OCI-LY3 (cell line): Measurements from ENCODE around the gene IDH3A.

Experiments
- H2AFZ ChIP-seq: fragments of 200-600, 300-600 bp; shearing (Covaris generic); 2 replicates; pipeline ENCODE4 v1.6.0; 2014; ENCODE audit warnings: antibody characterized with exemption, low read depth, low read length
- H3K27ac ChIP-seq: fragments of 200-600, 300-600 bp; sonication (generic); 2 replicates; pipeline ENCODE4 v1.5.1; 2014; ENCODE audit warnings: mild to moderate bottlenecking, low read length, moderate library complexity, mixed read lengths
- H3K27me3 ChIP-seq: fragments of 200-600, 300-600 bp; sonication (generic); 2 replicates; pipeline ENCODE4 v1.6.1; 2014; ENCODE audit warnings: low read depth, low read length, mixed read lengths
- H3K36me3 ChIP-seq: fragments of 200-600, 300-600 bp; sonication (generic); replicated peaks from 2 replicates; pipeline ENCODE3; 2014; ENCODE audit warnings: low read depth, low read length, mixed read lengths
- H3K4me1 ChIP-seq: fragments of 300-600, 200-600 bp; sonication (generic); 2 replicates; pipeline ENCODE4 v1.6.1; 2014; ENCODE audit warnings: low read length, mixed read lengths
- H3K4me2 ChIP-seq: fragments of 200-600, 300-600 bp; sonication (generic); 2 replicates; pipeline ENCODE4 v1.6.1; 2014; ENCODE audit warnings: low read length, mixed read lengths
- H3K4me3 ChIP-seq: fragments of 300-600, 200-600 bp; sonication (generic); 2 replicates; pipeline ENCODE4 v1.5.1; 2014; ENCODE audit warnings: antibody characterized with exemption, mild to moderate bottlenecking, low read length, moderate library complexity
- H3K79me2 ChIP-seq: fragments of 300-600, 200-600 bp; shearing (Covaris generic); 2 replicates; pipeline ENCODE4 v1.6.1; 2014; ENCODE audit warnings: mild to moderate bottlenecking, low read length, mixed read lengths
- H3K9ac ChIP-seq: fragments of 300-600, 200-600 bp; shearing (Covaris generic); 2 replicates; pipeline ENCODE4 v1.6.0; 2014; ENCODE audit warnings: mild to moderate bottlenecking, low read length, moderate library complexity
- H3K9me3 ChIP-seq: fragments of 200-600, 300-600 bp; shearing (Covaris generic); 2 replicates; pipeline ENCODE4 v1.6.1; 2014; ENCODE audit warnings: low read length, mixed read lengths; ENCODE audit not compliant: insufficient read depth
- H4K20me1 ChIP-seq: fragments of 200-600, 300-600 bp; sonication (generic); 2 replicates; pipeline ENCODE4 v1.6.1; 2016; ENCODE audit warnings: low read length, mixed read lengths; ENCODE audit not compliant: insufficient read depth
- CTCF ChIP-seq: fragments of 200-600, 300-600 bp; sonication (generic); IDR thresholded peaks from 2 replicates; pipeline ENCODE4 v1.5.1; 2014; ENCODE audit warnings: antibody characterized with exemption, low read length, low read depth
- EZH2phosphoT487 ChIP-seq: fragments of 200-600 bp; shearing (Covaris generic); IDR thresholded peaks from 2 replicates; pipeline ENCODE4 v1.6.1; 2018; ENCODE audit warnings: antibody characterized with exemption, mixed run types, low read depth

Gene IDH3A

GRCh38 chr15:78193731-78194567, 44.8 kb downstream of the IDH3A start:
- Histone ChIP-seq H3K4me2 (no peak overlapping the region), H3K4me3 (no peak overlapping the region), H3K79me2 (no peaks in the 10 kb centered on the region), H3K9me3 (no peaks in the 10 kb centered on the region), H3K9ac (no peak overlapping the region), H3K36me3 (no peaks in the 10 kb centered on the region), H3K27ac (no peak overlapping the region), H3K27me3 (no peaks in the 10 kb centered on the region), H3K4me1 (peaks cover 9% of the 10 kb centered on the region; the same call in 1 of the 2 replicates), H2AFZ (no peak overlapping the region), H4K20me1 (no peaks in the 10 kb centered on the region)
- no peak for TF ChIP-seq CTCF
- TF ChIP-seq EZH2phosphoT487 = no peak

GRCh38 chr15:78194568-78194925, 45.4 kb downstream of the IDH3A start:
- H3K4me1 ChIP-seq = peaks cover 9% of the 10 kb centered on the region; the same call in 1 of the 2 replicates
- no peak overlapping the region for H3K27ac ChIP-seq
- TF ChIP-seq EZH2phosphoT487 (no peak), CTCF (no peak)

GRCh38 chr15:78195735-78196201, 46.6 kb downstream of the IDH3A start:
- Histone ChIP-seq H4K20me1 (no peaks in the 10 kb centered on the region), H2AFZ (peak overlapping the region; percentile 50), H3K4me2 (peak overlapping the region; percentile 23; the same call in 1 of the 2 replicates), H3K79me2 (no peaks in the 10 kb centered on the region), H3K9ac (no peak overlapping the region), H3K9me3 (no peaks in the 10 kb centered on the region), H3K4me3 (no peak overlapping the region), H3K27me3 (no peaks in the 10 kb centered on the region), H3K27ac (no peak overlapping the region), H3K4me1 (peaks cover 9% of the 10 kb centered on the region; the same call in 1 of the 2 replicates), H3K36me3 (no peaks in the 10 kb centered on the region)
- TF ChIP-seq CTCF (peak; percentile 99), EZH2phosphoT487 (no peak)

More at GRCh38 chr15:78194568-78194925, 45.4 kb downstream of the IDH3A start:
- Histone ChIP-seq H2AFZ (no peak overlapping the region), H4K20me1 (no peaks in the 10 kb centered on the region), H3K9ac (no peak overlapping the region), H3K27me3 (no peaks in the 10 kb centered on the region), H3K79me2 (no peaks in the 10 kb centered on the region), H3K4me2 (no peak overlapping the region), H3K4me3 (no peak overlapping the region), H3K36me3 (no peaks in the 10 kb centered on the region), H3K9me3 (no peaks in the 10 kb centered on the region)

- H3K36me3 ChIP-seq = no peaks in the 10 kb centered on the region
- H3K27ac ChIP-seq = no peak overlapping the region
- H2AFZ ChIP-seq = no peak overlapping the region
- H3K27me3 ChIP-seq = peaks cover 3% of the 10 kb centered on the region; the same call in 1 of the 2 replicates
- H3K9me3 ChIP-seq = no peaks in the 10 kb centered on the region
- H3K4me3 ChIP-seq = no peak overlapping the region
- H4K20me1 ChIP-seq = no peaks in the 10 kb centered on the region
- TF ChIP-seq CTCF = no peak
- no peak for TF ChIP-seq EZH2phosphoT487
- H3K9ac ChIP-seq = no peak overlapping the region
- H3K79me2 ChIP-seq = no peaks in the 10 kb centered on the region
- H3K4me2 ChIP-seq = no peak overlapping the region
- peaks cover 9% of the 10 kb centered on the region; the same call in 1 of the 2 replicates for H3K4me1 ChIP-seq
Measured at GRCh38 chr15:78197632-78198031, 48.5 kb downstream of the IDH3A start.
